VCaP (cell line): ENCODE results near the gene CCR5AS.

Source experiments
- H3K27ac ChIP-seq: fragments of 450-650 bp; 2 replicates; pipeline ENCODE4 v1.5.1; 2017
- CTCF ChIP-seq: fragments of 450-650 bp; conservative IDR thresholded peaks from 2 replicates; pipeline ENCODE4 v1.5.1; 2017; ENCODE audit warnings: mild to moderate bottlenecking, moderate library complexity

The CCR5AS gene

GRCh38 chr3:46321461-46322104, 85.3 kb downstream of the CCR5AS start:
- TF ChIP-seq CTCF, result no peak

GRCh38 chr3:46318207-46318927, 88.5 kb downstream of the CCR5AS start:
- no peak for TF ChIP-seq CTCF
- no peak overlapping the region for H3K27ac ChIP-seq

More at GRCh38 chr3:46321461-46322104, 85.3 kb downstream of the CCR5AS start:
- no peak overlapping the region for H3K27ac ChIP-seq

- H3K27ac ChIP-seq, result no peak overlapping the region
- TF ChIP-seq CTCF, result no peak
Observed at GRCh38 chr3:46316206-46316605, 90.7 kb downstream of the CCR5AS start.

- no peak for TF ChIP-seq CTCF
- peak overlapping the region; percentile 11; the same call in 1 of the 2 replicates for H3K27ac ChIP-seq
Observed at GRCh38 chr3:46314517-46314916, 92.3 kb downstream of the CCR5AS start.
